Progenitor cell of endocrine pancreas (in vitro differentiated cells): ENCODE measurements around the gene UGT1A3. TPM values are rescaled to one million over a fixed set of nuclear protein-coding genes. Genes with fewer than 3 reads are reported as not detected.

Experiments
- DNase-seq: peaks from one replicate; pipeline ENCODE4 v3.0.0; 2021; ENCODE audit warnings: low spot score; ENCODE audit not compliant: unreplicated experiment
- H3K27ac Mint-ChIP-seq: 2 replicates; pipeline ENCODE4 v1.8.0; 2021; ENCODE audit warnings: mild to moderate bottlenecking, moderate library complexity, mixed read lengths
- H3K27me3 Mint-ChIP-seq: 2 replicates; pipeline ENCODE4 v1.8.0; 2021; ENCODE audit warnings: mixed read lengths
- H3K36me3 Mint-ChIP-seq: 2 replicates; pipeline ENCODE4 v1.8.0; 2022; ENCODE audit warnings: mixed read lengths; ENCODE audit not compliant: insufficient read depth
- H3K4me1 Mint-ChIP-seq: 2 replicates; pipeline ENCODE4 v1.8.0; 2021; ENCODE audit warnings: low read depth, mixed read lengths
- H3K4me3 Mint-ChIP-seq: 2 replicates; pipeline ENCODE4 v1.8.0; 2021; ENCODE audit warnings: low read depth, mild to moderate bottlenecking, moderate library complexity, mixed read lengths
- H3K9me3 Mint-ChIP-seq: 2 replicates; pipeline ENCODE4 v1.8.0; 2021; ENCODE audit warnings: low read depth, mixed read lengths
- CTCF ChIP-seq: fragments of 200-600 bp; sonication (generic); IDR thresholded peaks from one replicate; pipeline ENCODE4 v1.5.0; 2021; ENCODE audit warnings: antibody characterized with exemption, mild to moderate bottlenecking; ENCODE audit not compliant: unreplicated experiment
- total RNA-seq: library from RNA; stranded (reverse); gene quantifications from 2 replicates; pipeline ENCODE4 v1.2.1, GENCODE V29; 2021

The UGT1A3 gene
- total RNA-seq, 1 donor from 2014 or later: not detected

GRCh38 chr2:233686928-233687327 is 41.9 kb upstream of the UGT1A3 start:
- Mint-ChIP-seq H3K27me3 (no peaks in the 10 kb centered on the region), H3K4me3 (no peak overlapping the region), H3K27ac (no peak overlapping the region), H3K9me3 (peaks cover 3% of the 10 kb centered on the region), H3K36me3 (no peaks in the 10 kb centered on the region), H3K4me1 (peaks cover 11% of the 10 kb centered on the region)
- no peak for TF ChIP-seq CTCF
- no peak for DNase-seq

- no peak for TF ChIP-seq CTCF
- no peak overlapping the region for H3K27ac Mint-ChIP-seq
- H3K9me3 Mint-ChIP-seq: peaks cover 3% of the 10 kb centered on the region
- no peaks in the 10 kb centered on the region for H3K27me3 Mint-ChIP-seq
- DNase-seq: no peak
- H3K36me3 Mint-ChIP-seq: no peaks in the 10 kb centered on the region
- H3K4me3 Mint-ChIP-seq: no peak overlapping the region
- H3K4me1 Mint-ChIP-seq: peaks cover 11% of the 10 kb centered on the region
These were observed 40.5 kb upstream of the UGT1A3 start for GRCh38 chr2:233688341-233688740.

- Mint-ChIP-seq H3K36me3 (no peaks in the 10 kb centered on the region), H3K9me3 (peaks cover 3% of the 10 kb centered on the region)
- TF ChIP-seq CTCF: no peak
These were observed 39.8 kb upstream of the UGT1A3 start for GRCh38 chr2:233689031-233689430.

GRCh38 chr2:233689501-233689900 is 39.3 kb upstream of the UGT1A3 start:
- no peak for TF ChIP-seq CTCF
- H3K36me3 Mint-ChIP-seq: no peaks in the 10 kb centered on the region
- H3K9me3 Mint-ChIP-seq: peaks cover 3% of the 10 kb centered on the region
- H3K4me1 Mint-ChIP-seq: peaks cover 11% of the 10 kb centered on the region
- H3K4me3 Mint-ChIP-seq: no peak overlapping the region
- DNase-seq: no peak
- no peaks in the 10 kb centered on the region for H3K27me3 Mint-ChIP-seq
- H3K27ac Mint-ChIP-seq: no peak overlapping the region

More at GRCh38 chr2:233689031-233689430, 39.8 kb upstream of the UGT1A3 start:
- DNase-seq: no peak
- Mint-ChIP-seq H3K27me3 (no peaks in the 10 kb centered on the region), H3K4me3 (no peak overlapping the region), H3K4me1 (peaks cover 11% of the 10 kb centered on the region), H3K27ac (no peak overlapping the region)

- no peak overlapping the region for H3K4me3 Mint-ChIP-seq
- no peaks in the 10 kb centered on the region for H3K27me3 Mint-ChIP-seq
- peaks cover 11% of the 10 kb centered on the region for H3K4me1 Mint-ChIP-seq
- H3K9me3 Mint-ChIP-seq: peaks cover 3% of the 10 kb centered on the region
- DNase-seq: no peak
- H3K36me3 Mint-ChIP-seq: no peaks in the 10 kb centered on the region
- no peak overlapping the region for H3K27ac Mint-ChIP-seq
- no peak for TF ChIP-seq CTCF
These were observed 38.4 kb upstream of the UGT1A3 start for GRCh38 chr2:233690444-233690843.
